H54 (cell line): Measurements from ENCODE around the gene BICD2.
"Not testable (repeated sequence)": the region's sequence is repeated elsewhere in the genome, so short reads cannot be mapped to it uniquely, and the experiment has no call there.

Source experiments
- DNase-seq: peaks from one replicate; pipeline ENCODE4 v3.0.0; 2011; ENCODE audit warnings: low spot score, mixed read lengths; ENCODE audit not compliant: insufficient read length
- FAIRE-seq: peaks from 3 replicates; lab custom pipeline; 2011; peaks lifted over from hg19 to GRCh38; lab: Jason Lieb, UNC
- POLR2A ChIP-seq: IDR thresholded peaks from 2 replicates; pipeline ENCODE4 v1.6.1; 2011; ENCODE audit warnings: low read depth, mild to moderate bottlenecking, low read length

Gene BICD2

GRCh38 chr9:92764381-92764987 lies at the start of gene BICD2:
Gene BICD2 (minus strand): TSS chr9:92764833. CDS start chr9:92764744, 89 bp downstream.
- FAIRE-seq (no peak), DNase-seq (no peak)
- peak; percentile 47; the same call in 1 of the 2 replicates for TF ChIP-seq POLR2A

DNA sequence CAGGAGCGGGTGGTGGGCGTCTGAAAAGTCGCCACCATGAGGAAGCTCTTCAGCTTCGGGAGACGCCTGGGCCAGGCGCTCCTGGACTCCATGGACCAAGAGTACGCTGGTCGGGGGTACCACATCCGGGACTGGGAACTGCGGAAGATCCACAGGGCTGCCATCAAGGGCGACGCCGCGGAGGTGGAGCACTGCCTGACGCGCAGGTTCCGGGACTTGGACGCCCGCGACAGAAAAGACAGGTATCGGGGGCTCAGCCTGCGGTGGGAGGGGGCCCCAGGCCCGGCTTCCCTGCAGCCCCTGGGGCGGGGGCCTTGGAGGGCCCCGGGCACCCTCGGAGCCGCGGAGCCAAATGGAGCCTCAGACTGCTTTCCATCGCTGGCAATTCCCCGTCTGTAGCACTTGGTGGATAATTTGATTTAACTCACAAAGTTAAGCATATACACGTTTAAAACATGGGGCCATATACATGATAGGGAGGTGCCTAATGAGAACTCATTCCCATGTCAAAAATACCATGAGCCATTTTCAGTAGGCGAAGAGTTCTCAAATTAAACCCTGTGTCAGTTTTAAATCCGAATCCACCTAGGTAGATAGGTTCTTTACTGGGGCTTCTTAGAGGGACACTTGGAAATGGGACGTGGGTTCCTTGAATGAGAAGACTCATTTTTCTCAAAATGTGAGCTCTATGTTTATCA lies 45.1 kb upstream of the BICD2 start:
- FAIRE-seq, DNase-seq: not testable (repeated sequence)

GRCh38 chr9:92808726-92809451 lies 44.3 kb upstream of the BICD2 start:
- TF ChIP-seq POLR2A: no peak
- DNase-seq (no peak), FAIRE-seq (no peak)

- FAIRE-seq (no peak), DNase-seq (no peak)
- no peak for TF ChIP-seq POLR2A
Observed at GRCh38 chr9:92807757-92808725, 43.4 kb upstream of the BICD2 start.

DNA sequence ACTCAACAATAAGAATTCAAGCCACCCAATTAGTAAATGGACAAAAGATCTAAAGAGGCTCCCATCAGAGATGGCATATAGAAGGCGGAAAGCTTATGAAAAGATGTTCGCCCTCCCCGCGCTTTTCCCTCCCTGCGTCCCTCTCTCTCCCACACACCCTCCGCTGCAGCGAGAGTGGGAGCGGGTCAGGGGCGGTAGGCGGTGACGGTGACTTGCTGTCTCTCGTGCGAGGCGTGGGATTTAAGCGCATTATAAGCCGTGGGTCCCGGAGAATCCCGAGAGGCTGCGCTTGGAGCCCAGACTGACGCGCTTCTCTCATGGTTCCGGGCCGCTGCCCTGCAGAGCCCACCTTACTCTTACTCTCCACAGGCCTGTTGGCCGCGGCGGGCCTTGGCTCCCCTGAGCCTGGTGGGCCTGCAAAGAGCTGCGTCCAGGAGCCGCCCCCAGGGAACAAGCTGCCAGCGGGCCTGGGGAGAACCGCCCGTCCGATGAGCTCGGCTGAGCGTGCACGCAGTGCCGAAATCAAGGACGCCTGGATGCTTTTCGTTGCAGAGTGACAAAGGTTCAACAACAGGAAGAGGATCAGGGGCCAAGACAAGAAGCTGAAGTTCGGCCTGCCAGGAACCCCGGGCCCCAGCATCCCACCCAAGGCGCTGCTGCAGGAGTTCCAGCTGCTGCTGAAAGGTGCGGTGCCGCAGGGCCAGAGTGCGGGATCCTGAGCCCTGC lies 42.6 kb upstream of the BICD2 start:
- FAIRE-seq (no peak), DNase-seq (no peak)
- no peak for TF ChIP-seq POLR2A

- no peak for TF ChIP-seq POLR2A
- no peak for DNase-seq
- no peak for FAIRE-seq
Observed at GRCh38 chr9:92804727-92805126, 40.1 kb upstream of the BICD2 start.

DNA sequence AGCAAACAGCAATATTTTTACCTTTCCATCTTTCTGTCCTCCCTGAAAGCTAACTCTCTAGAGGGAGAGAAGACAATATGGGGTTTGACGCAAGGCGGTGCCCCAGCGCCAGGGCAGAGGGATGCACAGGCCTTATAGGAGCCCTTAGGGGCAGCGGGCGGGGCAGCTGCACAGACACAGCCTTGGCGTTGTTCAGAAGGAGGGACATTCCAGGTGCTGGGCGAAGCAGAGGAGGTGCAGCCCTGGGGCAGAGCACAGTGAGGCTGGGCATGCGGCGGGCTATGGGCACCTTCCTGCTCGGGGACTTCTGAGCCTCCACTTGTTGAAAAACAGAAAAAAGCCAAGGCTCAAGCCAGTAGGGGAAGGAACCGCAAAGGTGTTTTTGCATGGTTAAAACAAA lies 33.7 kb upstream of the BICD2 start:
- FAIRE-seq: no peak
- DNase-seq: no peak
- no peak for TF ChIP-seq POLR2A

- FAIRE-seq, DNase-seq: not testable (repeated sequence)
Observed at GRCh38 chr9:92796337-92796804, 31.7 kb upstream of the BICD2 start.

DNA sequence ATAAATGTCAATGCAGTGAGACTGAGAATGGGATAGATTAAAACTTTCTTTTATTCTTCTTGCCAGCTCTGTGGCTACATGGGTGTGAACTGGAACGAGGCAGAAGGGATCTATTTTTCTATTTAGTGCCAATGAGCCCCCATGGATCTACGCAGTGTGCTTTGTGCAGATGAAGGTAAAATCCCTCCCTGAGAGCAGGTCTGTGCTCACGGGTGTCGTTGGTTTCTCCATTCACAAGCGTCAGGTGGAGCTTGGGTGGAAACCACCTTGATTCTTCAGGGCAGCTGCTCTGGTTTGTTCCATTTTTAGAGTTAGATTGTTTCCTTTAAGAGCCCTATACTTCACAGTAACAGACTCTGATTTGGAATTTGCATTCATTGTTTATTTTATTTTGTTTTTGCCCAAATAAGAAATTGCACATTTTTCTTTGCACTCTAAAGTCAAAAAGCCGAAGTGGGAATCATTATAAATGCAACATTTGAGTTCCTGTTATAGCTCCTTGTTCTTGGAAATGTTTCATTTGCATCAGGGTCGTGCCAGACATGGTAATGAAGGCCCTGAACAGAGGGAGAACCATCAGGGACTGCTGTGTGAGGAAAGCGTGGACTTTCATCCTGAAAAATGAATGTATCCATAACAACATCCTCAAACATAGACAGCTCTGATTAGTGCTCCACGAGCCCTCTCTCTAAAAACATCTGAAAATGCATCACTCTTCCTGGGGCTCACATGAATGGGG lies 31.1 kb upstream of the BICD2 start:
- FAIRE-seq: no peak
- DNase-seq: no peak
- TF ChIP-seq POLR2A: no peak

- TF ChIP-seq POLR2A: no peak
- no peak for DNase-seq
- FAIRE-seq: no peak
Observed at GRCh38 chr9:92795000-92795399, 30.4 kb upstream of the BICD2 start.

- FAIRE-seq (no peak), DNase-seq (no peak)
- TF ChIP-seq POLR2A: no peak
Observed at GRCh38 chr9:92794426-92794825, 29.8 kb upstream of the BICD2 start.
